WTC11 (cell line): ENCODE results near the gene NOPCHAP1. TPM values are rescaled to one million over a fixed set of nuclear protein-coding genes. Genes with fewer than 3 reads are reported as not detected.

Source experiments
- ATAC-seq: fragments of 200-7000 bp; cut with Tn5 transposase; 2 replicates; pipeline ENCODE4 v1.10.0; 2021; ENCODE audit warnings: mild to moderate bottlenecking, moderate library complexity
- CTCF ChIA-PET: fragments of 300-600 bp; sonication (Branson Sonifier 250); formaldehyde crosslinking; loops from one replicate; lab custom pipeline; 2021; ENCODE audit warnings: antibody characterized with exemption; lab: Charles Lee
- POLR2A ChIA-PET: fragments of 350-600 bp; sonication (Branson Sonifier 250); formaldehyde crosslinking; loops from one replicate; lab custom pipeline; 2021; ENCODE audit warnings: antibody characterized with exemption; lab: Charles Lee
- DNase-seq: peaks from one replicate; pipeline ENCODE4 v3.0.0; 2021; ENCODE audit warnings: low spot score
- H3K27ac Mint-ChIP-seq: 2 replicates; pipeline ENCODE4 v1.8.0; 2021; ENCODE audit warnings: mixed read lengths
- H3K27me3 Mint-ChIP-seq: 2 replicates; pipeline ENCODE4 v1.8.0; 2021; ENCODE audit warnings: low read depth, mild to moderate bottlenecking, moderate library complexity, mixed read lengths
- H3K36me3 Mint-ChIP-seq: 2 replicates; pipeline ENCODE4 v1.8.0; 2021; ENCODE audit warnings: mixed read lengths
- H3K4me1 Mint-ChIP-seq: 2 replicates; pipeline ENCODE4 v1.8.0; 2022; ENCODE audit warnings: mixed read lengths
- H3K4me3 Mint-ChIP-seq: 2 replicates; pipeline ENCODE4 v1.8.0; 2021; ENCODE audit warnings: mild to moderate bottlenecking, moderate library complexity, mixed read lengths
- H3K9me3 Mint-ChIP-seq: 2 replicates; pipeline ENCODE4 v1.8.0; 2021; ENCODE audit warnings: mixed read lengths
- ESRRA ChIP-seq: sonication (generic); formaldehyde crosslinking; IDR thresholded peaks from 2 replicates; pipeline ENCODE4 v1.8.1; 2022; ENCODE audit warnings: mild to moderate bottlenecking, missing genetic modification reagents, borderline replicate concordance
- ETV6 ChIP-seq: sonication (generic); formaldehyde crosslinking; IDR thresholded peaks from 2 replicates; pipeline ENCODE4 v1.8.1; 2022; ENCODE audit warnings: mild to moderate bottlenecking, missing genetic modification reagents
- FOXJ3 ChIP-seq: sonication (generic); formaldehyde crosslinking; IDR thresholded peaks from 2 replicates; pipeline ENCODE4 v1.9.0; 2021; ENCODE audit warnings: missing genetic modification reagents, mild to moderate bottlenecking, borderline replicate concordance
- GABPB1 ChIP-seq: sonication (generic); formaldehyde crosslinking; IDR thresholded peaks from 2 replicates; pipeline ENCODE4 v1.8.1; 2023; ENCODE audit warnings: mild to moderate bottlenecking, missing genetic modification reagents
- JAZF1 ChIP-seq: fragments of 250-450 bp; sonication (Bioruptor Pico); IDR thresholded peaks from 2 replicates; pipeline ENCODE4 v1.9.0; 2021; ENCODE audit warnings: moderate library complexity, mild to moderate bottlenecking, inconsistent platforms
- MXD4 ChIP-seq: fragments of 250-450 bp; sonication (Bioruptor Pico); IDR thresholded peaks from 2 replicates; pipeline ENCODE4 v1.8.0; 2021; ENCODE audit warnings: mild to moderate bottlenecking, moderate library complexity, borderline replicate concordance
- NFE2L1 ChIP-seq: sonication (generic); formaldehyde crosslinking; IDR thresholded peaks from 2 replicates; pipeline ENCODE4 v1.8.1; 2023; ENCODE audit warnings: missing genetic modification reagents
- NR3C1 ChIP-seq: sonication (generic); formaldehyde crosslinking; conservative IDR thresholded peaks from 2 replicates; pipeline ENCODE4 v1.8.1; 2023; ENCODE audit warnings: low read depth, mild to moderate bottlenecking, missing genetic modification reagents
- OVOL2 ChIP-seq: fragments of 250-450 bp; sonication (Bioruptor Pico); IDR thresholded peaks from 2 replicates; pipeline ENCODE4 v1.9.0; 2021; ENCODE audit warnings: mild to moderate bottlenecking, borderline replicate concordance
- RELA ChIP-seq: sonication (generic); formaldehyde crosslinking; IDR thresholded peaks from 2 replicates; pipeline ENCODE4 v1.8.1; 2022; ENCODE audit warnings: missing genetic modification reagents, mild to moderate bottlenecking, borderline replicate concordance
- SMAD3 ChIP-seq: sonication (generic); formaldehyde crosslinking; IDR thresholded peaks from 2 replicates; pipeline ENCODE4 v1.8.0; 2022; ENCODE audit warnings: missing genetic modification reagents, mild to moderate bottlenecking, borderline replicate concordance
- SP1 ChIP-seq: sonication (generic); formaldehyde crosslinking; conservative IDR thresholded peaks from 2 replicates; pipeline ENCODE4 v1.8.1; 2022; ENCODE audit warnings: missing genetic modification reagents
- ZNF121 ChIP-seq: sonication (generic); formaldehyde crosslinking; IDR thresholded peaks from 2 replicates; pipeline ENCODE4 v1.8.0; 2023; ENCODE audit warnings: missing genetic modification reagents
- ZNF232 ChIP-seq: sonication (generic); formaldehyde crosslinking; IDR thresholded peaks from 2 replicates; pipeline ENCODE4 v1.8.0; 2022; ENCODE audit warnings: mild to moderate bottlenecking, missing genetic modification reagents
- ZNF416 ChIP-seq: fragments of 250-450 bp; sonication (Bioruptor Pico); IDR thresholded peaks from 2 replicates; pipeline ENCODE4 v1.9.0; 2021; ENCODE audit warnings: mild to moderate bottlenecking, inconsistent platforms
- ZNF423 ChIP-seq: fragments of 250-450 bp; sonication (Bioruptor Pico); IDR thresholded peaks from 2 replicates; pipeline ENCODE4 v2.1.2; 2022; ENCODE audit warnings: mild to moderate bottlenecking, moderate library complexity
- total RNA-seq: library from RNA; stranded (reverse); gene quantifications from 3 replicates; pipeline ENCODE4 v1.2.3, GENCODE V29; 2021
- TF ChIP-seq, protein P1 (sequence below): sonication (generic); formaldehyde crosslinking; IDR thresholded peaks from 2 replicates; pipeline ENCODE4 v1.8.1; 2023; ENCODE audit warnings: mild to moderate bottlenecking, missing genetic modification reagents, moderate library complexity
- TF ChIP-seq, protein P2 (sequence below): sonication (generic); formaldehyde crosslinking; IDR thresholded peaks from 2 replicates; pipeline ENCODE4 v1.8.0; 2023; ENCODE audit warnings: missing genetic modification reagents, mild to moderate bottlenecking, borderline replicate concordance
- TF ChIP-seq, protein P3 (sequence below): sonication (generic); formaldehyde crosslinking; IDR thresholded peaks from 2 replicates; pipeline ENCODE4 v1.8.0; 2022; ENCODE audit warnings: mild to moderate bottlenecking, missing genetic modification reagents
- TF ChIP-seq, protein P4 (sequence below): sonication (generic); formaldehyde crosslinking; IDR thresholded peaks from 2 replicates; pipeline ENCODE4 v1.8.0; 2022; ENCODE audit warnings: missing genetic modification reagents
- TF ChIP-seq, protein P5 (sequence below): sonication (generic); formaldehyde crosslinking; IDR thresholded peaks from 2 replicates; pipeline ENCODE4 v1.8.1; 2023; ENCODE audit warnings: mild to moderate bottlenecking, moderate library complexity, missing genetic modification reagents
- TF ChIP-seq, protein P6 (sequence below): sonication (generic); formaldehyde crosslinking; IDR thresholded peaks from 2 replicates; pipeline ENCODE4 v1.8.0; 2022; ENCODE audit warnings: mild to moderate bottlenecking, missing genetic modification reagents
- TF ChIP-seq, protein P7 (sequence below): sonication (generic); formaldehyde crosslinking; IDR thresholded peaks from 2 replicates; pipeline ENCODE4 v1.8.1; 2022; ENCODE audit warnings: missing genetic modification reagents, borderline replicate concordance

NOPCHAP1 gene
- total RNA-seq, 1 experiment from 2014 or later, result 34.8 TPM

DNA sequence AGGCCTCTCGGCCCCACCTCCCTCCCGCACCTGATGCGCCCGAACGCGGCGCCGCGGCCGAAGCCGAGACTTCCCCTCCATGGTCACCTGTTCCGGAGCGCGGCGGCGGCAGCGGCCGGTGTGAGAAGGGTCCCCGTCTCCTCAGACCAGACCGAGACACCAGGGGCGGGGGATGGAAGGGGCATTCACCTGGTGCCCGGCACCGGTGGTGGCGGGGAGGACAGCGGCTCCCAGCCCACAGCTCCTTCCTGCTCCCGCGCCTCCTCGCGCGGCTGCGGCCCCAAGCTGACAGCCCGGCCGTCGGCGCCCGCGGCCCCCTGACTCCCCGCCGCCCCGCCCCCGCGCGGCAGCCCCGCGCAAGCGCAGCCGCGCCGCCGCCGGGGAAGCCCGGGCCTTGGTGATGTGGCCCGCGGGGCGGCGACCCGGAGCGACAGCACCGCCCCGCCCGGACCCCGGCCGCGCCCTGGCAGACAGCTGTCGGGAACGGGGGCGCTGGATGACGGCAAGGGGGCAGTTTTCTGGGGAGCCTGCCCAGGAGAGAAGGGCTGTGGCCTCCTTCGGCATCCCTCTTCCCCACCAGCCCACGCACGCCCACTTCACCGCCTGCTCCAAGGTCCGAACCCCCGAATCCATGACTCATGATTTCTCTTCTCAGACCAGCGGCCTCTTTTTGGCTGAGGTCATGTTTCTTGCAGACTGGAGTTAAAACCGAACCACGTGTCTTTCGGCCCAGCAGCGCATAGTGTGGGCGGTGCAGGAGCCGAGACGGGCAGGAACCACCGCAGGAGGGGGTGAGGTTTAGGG is 27.9 kb upstream of the NOPCHAP1 start, which contains the start of gene SLC41A2:
TSS of gene SLC41A2 (minus strand) at position 290 of the 804 bp plus-strand sequence. CDS start 29,763 bp downstream, outside the sequence.
- Mint-ChIP-seq H3K36me3 (no peaks in the 10 kb centered on the region), H3K4me1 (peaks cover 24% of the 10 kb centered on the region), H3K27me3 (peaks cover 43% of the 10 kb centered on the region), H3K27ac (peak within 1 kb of the TSS; percentile 41; the same call in 1 of the 2 replicates), H3K4me3 (peak within 1 kb of the TSS; percentile 82), H3K9me3 (no peaks in the 10 kb centered on the region)
- POLR2A ChIA-PET, result no interaction called here
- CTCF ChIA-PET, result interaction anchor here (0.7 to 2.8 kb wide), 8 partner anchors 81 to 708 kb away, joined by 3 to 12 read pairs (median 4); partner anchors contain the start of gene ALDH1L2
- TF ChIP-seq ZNF423 (CRISPR knock-in tag) (no peak; the same call in 1 of the 2 replicates), NR3C1 (CRISPR knock-in tag) (no peak), GABPB1 (CRISPR knock-in tag) (peak; percentile 13; the same call in 1 of the 2 replicates), RELA (CRISPR knock-in tag) (no peak), FOXJ3 (CRISPR knock-in tag) (no peak), ESRRA (no peak), NFE2L1 (CRISPR knock-in tag) (peak; percentile 27; the same call in 1 of the 2 replicates), ZNF232 (no peak), ZNF121 (CRISPR knock-in tag) (no peak), SMAD3 (CRISPR knock-in tag) (peak; percentile 62; the same call in 1 of the 2 replicates), OVOL2 (CRISPR knock-in tag) (no peak), MXD4 (CRISPR knock-in tag) (no peak), JAZF1 (no peak), SP1 (CRISPR knock-in tag) (peak; percentile 56; the same call in 1 of the 2 replicates), ZNF416 (no peak), ETV6 (no peak)
- TF ChIP-seq, protein P1, sequence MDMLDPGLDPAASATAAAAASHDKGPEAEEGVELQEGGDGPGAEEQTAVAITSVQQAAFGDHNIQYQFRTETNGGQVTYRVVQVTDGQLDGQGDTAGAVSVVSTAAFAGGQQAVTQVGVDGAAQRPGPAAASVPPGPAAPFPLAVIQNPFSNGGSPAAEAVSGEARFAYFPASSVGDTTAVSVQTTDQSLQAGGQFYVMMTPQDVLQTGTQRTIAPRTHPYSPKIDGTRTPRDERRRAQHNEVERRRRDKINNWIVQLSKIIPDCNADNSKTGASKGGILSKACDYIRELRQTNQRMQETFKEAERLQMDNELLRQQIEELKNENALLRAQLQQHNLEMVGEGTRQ, result peak; percentile 61
- TF ChIP-seq, protein P2, sequence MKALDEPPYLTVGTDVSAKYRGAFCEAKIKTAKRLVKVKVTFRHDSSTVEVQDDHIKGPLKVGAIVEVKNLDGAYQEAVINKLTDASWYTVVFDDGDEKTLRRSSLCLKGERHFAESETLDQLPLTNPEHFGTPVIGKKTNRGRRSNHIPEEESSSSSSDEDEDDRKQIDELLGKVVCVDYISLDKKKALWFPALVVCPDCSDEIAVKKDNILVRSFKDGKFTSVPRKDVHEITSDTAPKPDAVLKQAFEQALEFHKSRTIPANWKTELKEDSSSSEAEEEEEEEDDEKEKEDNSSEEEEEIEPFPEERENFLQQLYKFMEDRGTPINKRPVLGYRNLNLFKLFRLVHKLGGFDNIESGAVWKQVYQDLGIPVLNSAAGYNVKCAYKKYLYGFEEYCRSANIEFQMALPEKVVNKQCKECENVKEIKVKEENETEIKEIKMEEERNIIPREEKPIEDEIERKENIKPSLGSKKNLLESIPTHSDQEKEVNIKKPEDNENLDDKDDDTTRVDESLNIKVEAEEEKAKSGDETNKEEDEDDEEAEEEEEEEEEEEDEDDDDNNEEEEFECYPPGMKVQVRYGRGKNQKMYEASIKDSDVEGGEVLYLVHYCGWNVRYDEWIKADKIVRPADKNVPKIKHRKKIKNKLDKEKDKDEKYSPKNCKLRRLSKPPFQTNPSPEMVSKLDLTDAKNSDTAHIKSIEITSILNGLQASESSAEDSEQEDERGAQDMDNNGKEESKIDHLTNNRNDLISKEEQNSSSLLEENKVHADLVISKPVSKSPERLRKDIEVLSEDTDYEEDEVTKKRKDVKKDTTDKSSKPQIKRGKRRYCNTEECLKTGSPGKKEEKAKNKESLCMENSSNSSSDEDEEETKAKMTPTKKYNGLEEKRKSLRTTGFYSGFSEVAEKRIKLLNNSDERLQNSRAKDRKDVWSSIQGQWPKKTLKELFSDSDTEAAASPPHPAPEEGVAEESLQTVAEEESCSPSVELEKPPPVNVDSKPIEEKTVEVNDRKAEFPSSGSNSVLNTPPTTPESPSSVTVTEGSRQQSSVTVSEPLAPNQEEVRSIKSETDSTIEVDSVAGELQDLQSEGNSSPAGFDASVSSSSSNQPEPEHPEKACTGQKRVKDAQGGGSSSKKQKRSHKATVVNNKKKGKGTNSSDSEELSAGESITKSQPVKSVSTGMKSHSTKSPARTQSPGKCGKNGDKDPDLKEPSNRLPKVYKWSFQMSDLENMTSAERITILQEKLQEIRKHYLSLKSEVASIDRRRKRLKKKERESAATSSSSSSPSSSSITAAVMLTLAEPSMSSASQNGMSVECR (CRISPR knock-in tag), result peak; percentile 50; the same call in 1 of the 2 replicates
- TF ChIP-seq, protein P3, sequence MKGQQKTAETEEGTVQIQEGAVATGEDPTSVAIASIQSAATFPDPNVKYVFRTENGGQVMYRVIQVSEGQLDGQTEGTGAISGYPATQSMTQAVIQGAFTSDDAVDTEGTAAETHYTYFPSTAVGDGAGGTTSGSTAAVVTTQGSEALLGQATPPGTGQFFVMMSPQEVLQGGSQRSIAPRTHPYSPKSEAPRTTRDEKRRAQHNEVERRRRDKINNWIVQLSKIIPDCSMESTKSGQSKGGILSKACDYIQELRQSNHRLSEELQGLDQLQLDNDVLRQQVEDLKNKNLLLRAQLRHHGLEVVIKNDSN (CRISPR knock-in tag), result peak; percentile 46; the same call in 1 of the 2 replicates
- TF ChIP-seq, protein P4, sequence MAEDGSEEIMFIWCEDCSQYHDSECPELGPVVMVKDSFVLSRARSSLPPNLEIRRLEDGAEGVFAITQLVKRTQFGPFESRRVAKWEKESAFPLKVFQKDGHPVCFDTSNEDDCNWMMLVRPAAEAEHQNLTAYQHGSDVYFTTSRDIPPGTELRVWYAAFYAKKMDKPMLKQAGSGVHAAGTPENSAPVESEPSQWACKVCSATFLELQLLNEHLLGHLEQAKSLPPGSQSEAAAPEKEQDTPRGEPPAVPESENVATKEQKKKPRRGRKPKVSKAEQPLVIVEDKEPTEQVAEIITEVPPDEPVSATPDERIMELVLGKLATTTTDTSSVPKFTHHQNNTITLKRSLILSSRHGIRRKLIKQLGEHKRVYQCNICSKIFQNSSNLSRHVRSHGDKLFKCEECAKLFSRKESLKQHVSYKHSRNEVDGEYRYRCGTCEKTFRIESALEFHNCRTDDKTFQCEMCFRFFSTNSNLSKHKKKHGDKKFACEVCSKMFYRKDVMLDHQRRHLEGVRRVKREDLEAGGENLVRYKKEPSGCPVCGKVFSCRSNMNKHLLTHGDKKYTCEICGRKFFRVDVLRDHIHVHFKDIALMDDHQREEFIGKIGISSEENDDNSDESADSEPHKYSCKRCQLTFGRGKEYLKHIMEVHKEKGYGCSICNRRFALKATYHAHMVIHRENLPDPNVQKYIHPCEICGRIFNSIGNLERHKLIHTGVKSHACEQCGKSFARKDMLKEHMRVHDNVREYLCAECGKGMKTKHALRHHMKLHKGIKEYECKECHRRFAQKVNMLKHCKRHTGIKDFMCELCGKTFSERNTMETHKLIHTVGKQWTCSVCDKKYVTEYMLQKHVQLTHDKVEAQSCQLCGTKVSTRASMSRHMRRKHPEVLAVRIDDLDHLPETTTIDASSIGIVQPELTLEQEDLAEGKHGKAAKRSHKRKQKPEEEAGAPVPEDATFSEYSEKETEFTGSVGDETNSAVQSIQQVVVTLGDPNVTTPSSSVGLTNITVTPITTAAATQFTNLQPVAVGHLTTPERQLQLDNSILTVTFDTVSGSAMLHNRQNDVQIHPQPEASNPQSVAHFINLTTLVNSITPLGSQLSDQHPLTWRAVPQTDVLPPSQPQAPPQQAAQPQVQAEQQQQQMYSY, result no peak
- TF ChIP-seq, protein P5, sequence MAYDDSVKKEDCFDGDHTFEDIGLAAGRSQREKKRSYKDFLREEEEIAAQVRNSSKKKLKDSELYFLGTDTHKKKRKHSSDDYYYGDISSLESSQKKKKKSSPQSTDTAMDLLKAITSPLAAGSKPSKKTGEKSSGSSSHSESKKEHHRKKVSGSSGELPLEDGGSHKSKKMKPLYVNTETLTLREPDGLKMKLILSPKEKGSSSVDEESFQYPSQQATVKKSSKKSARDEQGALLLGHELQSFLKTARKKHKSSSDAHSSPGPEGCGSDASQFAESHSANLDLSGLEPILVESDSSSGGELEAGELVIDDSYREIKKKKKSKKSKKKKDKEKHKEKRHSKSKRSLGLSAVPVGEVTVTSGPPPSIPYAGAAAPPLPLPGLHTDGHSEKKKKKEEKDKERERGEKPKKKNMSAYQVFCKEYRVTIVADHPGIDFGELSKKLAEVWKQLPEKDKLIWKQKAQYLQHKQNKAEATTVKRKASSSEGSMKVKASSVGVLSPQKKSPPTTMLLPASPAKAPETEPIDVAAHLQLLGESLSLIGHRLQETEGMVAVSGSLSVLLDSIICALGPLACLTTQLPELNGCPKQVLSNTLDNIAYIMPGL, result 0 out of 2 replicates have a peak, but pooled peaks have one; percentile 22
- TF ChIP-seq, protein P6, sequence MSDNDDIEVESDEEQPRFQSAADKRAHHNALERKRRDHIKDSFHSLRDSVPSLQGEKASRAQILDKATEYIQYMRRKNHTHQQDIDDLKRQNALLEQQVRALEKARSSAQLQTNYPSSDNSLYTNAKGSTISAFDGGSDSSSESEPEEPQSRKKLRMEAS (CRISPR knock-in tag), result peak; percentile 78
- TF ChIP-seq, protein P7, sequence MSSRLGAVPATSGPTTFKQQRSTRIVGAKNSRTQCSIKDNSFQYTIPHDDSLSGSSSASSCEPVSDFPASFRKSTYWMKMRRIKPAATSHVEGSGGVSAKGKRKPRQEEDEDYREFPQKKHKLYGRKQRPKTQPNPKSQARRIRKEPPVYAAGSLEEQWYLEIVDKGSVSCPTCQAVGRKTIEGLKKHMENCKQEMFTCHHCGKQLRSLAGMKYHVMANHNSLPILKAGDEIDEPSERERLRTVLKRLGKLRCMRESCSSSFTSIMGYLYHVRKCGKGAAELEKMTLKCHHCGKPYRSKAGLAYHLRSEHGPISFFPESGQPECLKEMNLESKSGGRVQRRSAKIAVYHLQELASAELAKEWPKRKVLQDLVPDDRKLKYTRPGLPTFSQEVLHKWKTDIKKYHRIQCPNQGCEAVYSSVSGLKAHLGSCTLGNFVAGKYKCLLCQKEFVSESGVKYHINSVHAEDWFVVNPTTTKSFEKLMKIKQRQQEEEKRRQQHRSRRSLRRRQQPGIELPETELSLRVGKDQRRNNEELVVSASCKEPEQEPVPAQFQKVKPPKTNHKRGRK (CRISPR knock-in tag), result no peak
- peak; percentile 80 for ATAC-seq
- DNase-seq, result peak; percentile 73
